Erythroblast (primary cell): ENCODE data around the gene PTPRN2.

ENCODE experiments used
- GATA1 ChIP-seq: IDR thresholded peaks from 2 replicates; pipeline ENCODE4 v1.6.1; 2011; ENCODE audit warnings: low read depth, mild to moderate bottlenecking, control low read depth, low read length, moderate library complexity
- POLR2A ChIP-seq: IDR thresholded peaks from 2 replicates; pipeline ENCODE4 v1.6.1; 2011; ENCODE audit warnings: mild to moderate bottlenecking, low read length

DNA sequence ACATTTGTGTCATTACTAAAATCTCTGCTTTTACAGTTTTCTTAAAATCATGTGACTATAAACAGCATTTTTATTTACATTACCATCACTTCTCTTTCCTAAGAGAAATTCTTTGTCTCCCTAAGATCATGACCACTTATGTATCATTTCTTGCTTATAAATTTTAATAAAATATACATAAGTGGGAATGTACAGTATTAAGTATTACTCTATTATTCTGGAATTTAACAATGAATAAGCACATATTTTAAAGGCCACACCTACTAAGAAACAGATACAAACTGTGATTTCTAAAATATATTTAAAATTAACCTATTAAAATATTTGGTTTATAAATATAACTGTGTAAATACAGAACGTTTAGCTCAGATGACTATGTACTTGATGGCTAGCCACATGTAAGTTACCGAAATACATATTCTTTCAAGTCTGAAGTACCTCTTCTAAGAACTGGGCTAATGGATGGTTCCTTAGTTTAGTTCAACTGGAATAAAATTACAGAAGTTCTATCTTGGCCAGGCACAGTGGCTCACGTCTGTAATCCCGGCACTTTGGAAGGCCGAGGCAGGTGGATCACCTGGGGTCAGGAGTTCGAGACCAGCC lies 33.3 kb upstream of the PTPRN2 start:
- TF ChIP-seq POLR2A (no peak), GATA1 (no peak)
